NCI-H2107 (cell line): Measurements from ENCODE around the gene SERPINB12.

Experiments
- DNase-seq: peaks from one replicate; lab custom pipeline; 2025; lab: John Stamatoyannopoulos, UW

Gene SERPINB12

GRCh38 chr18:63551769-63552168 is 9.6 kb downstream of the SERPINB12 start:
- DNase-seq = no peak

- no peak for DNase-seq
Observed at GRCh38 chr18:63552581-63552980, 10.4 kb downstream of the SERPINB12 start.

GRCh38 chr18:63553081-63553480 is 10.9 kb downstream of the SERPINB12 start:
- DNase-seq = no peak

- DNase-seq = no peak
Observed at GRCh38 chr18:63559567-63560491, 17.7 kb downstream of the SERPINB12 start.

GRCh38 chr18:63562284-63562683 is 20.1 kb downstream of the SERPINB12 start:
- DNase-seq = no peak

- DNase-seq = no peak
Observed at GRCh38 chr18:63564021-63564420, 21.9 kb downstream of the SERPINB12 start.

- DNase-seq = no peak
Observed at GRCh38 chr18:63564561-63564960, 22.4 kb downstream of the SERPINB12 start.

- DNase-seq = no peak
Observed at GRCh38 chr18:63567276-63567675, 25.1 kb downstream of the SERPINB12 start.

GRCh38 chr18:63567825-63568224 is 25.7 kb downstream of the SERPINB12 start:
- DNase-seq = no peak

GRCh38 chr18:63570721-63571120 is 28.6 kb downstream of the SERPINB12 start:
- DNase-seq = no peak

GRCh38 chr18:63575681-63576080 is 33.5 kb downstream of the SERPINB12 start:
- no peak for DNase-seq

GRCh38 chr18:63578357-63578958 is 36.3 kb downstream of the SERPINB12 start:
- DNase-seq = no peak

GRCh38 chr18:63579616-63580015 is 37.4 kb downstream of the SERPINB12 start:
- DNase-seq = no peak

- DNase-seq = no peak
Observed at GRCh38 chr18:63585988-63586387, 43.8 kb downstream of the SERPINB12 start.

- DNase-seq = no peak
Observed at GRCh38 chr18:63586431-63586830, 44.3 kb downstream of the SERPINB12 start.

GRCh38 chr18:63586966-63587365 is 44.8 kb downstream of the SERPINB12 start, which contains the start of gene SERPINB13:
TSS of gene SERPINB13 (plus strand) at chr18:63587343. CDS start at chr18:63588668, 1,325 bp downstream.
- DNase-seq = no peak

- no peak for DNase-seq
Observed at GRCh38 chr18:63588909-63589308, 46.7 kb downstream of the SERPINB12 start.

- DNase-seq = no peak
Observed at GRCh38 chr18:63590373-63590772, 48.2 kb downstream of the SERPINB12 start.

- no peak for DNase-seq
Observed at GRCh38 chr18:63590966-63591695, 49.0 kb downstream of the SERPINB12 start.

GRCh38 chr18:63591725-63592124 is 49.6 kb downstream of the SERPINB12 start:
- no peak for DNase-seq

GRCh38 chr18:63592471-63592870 is 50.3 kb downstream of the SERPINB12 start:
- no peak for DNase-seq

- DNase-seq = no peak
Observed at GRCh38 chr18:63596964-63597363, 54.8 kb downstream of the SERPINB12 start.

- DNase-seq = no peak
Observed at GRCh38 chr18:63603355-63603754, 61.2 kb downstream of the SERPINB12 start.
